ENCODE results near the gene MARCHF10.
A peak's percentile ranks its signal among the peaks of the same experiment; 100 is the strongest.
"Not testable (repeated sequence)": the region's sequence is repeated elsewhere in the genome, so short reads cannot be mapped to it uniquely, and the experiment has no call there.

MARCHF10 gene

GRCh38 chr17:62714016-62714777 is 93.9 kb downstream of the MARCHF10 start:
- no peak for DNase-seq

DNA sequence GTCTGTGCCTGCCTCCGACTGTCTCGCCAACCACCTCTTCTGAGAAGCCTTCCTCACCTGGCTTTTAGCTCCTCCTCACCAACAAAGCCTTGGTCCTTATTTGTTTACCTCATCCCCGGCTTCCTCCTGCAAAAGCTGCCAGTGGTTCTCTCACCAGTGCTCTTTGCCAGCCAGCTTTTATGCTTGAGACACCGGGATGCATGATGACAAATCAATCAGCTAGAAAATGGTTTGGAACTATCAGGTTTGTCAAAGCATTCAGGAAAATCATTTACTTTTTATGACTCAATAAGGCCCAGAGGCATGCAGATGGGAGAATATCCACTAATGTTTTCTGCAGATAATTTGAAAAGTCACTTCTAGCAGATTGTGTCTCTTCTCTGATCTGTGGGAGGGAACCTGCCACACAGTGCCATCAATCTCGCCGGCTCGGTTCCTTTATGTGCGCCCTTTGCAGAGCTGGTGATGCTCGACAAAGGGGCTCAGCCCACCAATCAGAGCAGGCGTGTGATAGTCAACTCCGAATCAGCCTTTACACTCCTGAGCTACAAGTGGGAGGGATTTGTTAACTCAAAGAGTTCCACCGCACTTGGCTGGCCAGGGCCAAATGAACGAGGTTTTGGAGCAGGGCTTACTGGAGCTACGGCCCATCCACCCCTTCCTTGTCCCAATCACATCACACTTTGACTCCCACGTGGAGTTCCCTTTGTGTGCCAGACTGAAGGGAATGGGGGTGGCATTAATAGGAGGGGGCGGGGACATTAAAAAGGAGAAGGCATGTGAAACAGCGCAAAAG is 94.8 kb downstream of the MARCHF10 start:
- DNase-seq = no peak

GRCh38 chr17:62712171-62712581 is 95.9 kb downstream of the MARCHF10 start:
- no peak for DNase-seq

DNA sequence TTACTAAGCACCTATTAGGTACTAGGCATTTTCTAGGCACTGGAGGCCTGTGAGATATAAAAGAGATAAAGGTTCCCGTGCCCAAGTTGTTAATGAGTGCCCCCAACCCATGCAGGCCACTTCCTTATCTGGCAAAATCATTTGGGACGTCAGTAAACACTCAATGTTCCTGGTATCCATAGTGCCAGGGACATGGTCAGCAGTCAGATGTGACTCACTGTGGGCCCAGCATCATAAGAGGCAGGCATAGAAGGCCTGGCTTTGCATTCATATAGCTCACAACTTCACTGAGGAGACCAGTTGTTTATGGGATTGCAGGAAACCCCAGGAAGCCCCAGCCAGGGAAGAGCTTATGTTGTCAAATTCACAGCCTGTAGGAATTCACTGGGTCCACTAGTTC is 99.5 kb downstream of the MARCHF10 start:
- DNase-seq = no peak

- DNase-seq = no peak
Measured at GRCh38 chr17:62707425-62707739, 100.7 kb downstream of the MARCHF10 start.

DNA sequence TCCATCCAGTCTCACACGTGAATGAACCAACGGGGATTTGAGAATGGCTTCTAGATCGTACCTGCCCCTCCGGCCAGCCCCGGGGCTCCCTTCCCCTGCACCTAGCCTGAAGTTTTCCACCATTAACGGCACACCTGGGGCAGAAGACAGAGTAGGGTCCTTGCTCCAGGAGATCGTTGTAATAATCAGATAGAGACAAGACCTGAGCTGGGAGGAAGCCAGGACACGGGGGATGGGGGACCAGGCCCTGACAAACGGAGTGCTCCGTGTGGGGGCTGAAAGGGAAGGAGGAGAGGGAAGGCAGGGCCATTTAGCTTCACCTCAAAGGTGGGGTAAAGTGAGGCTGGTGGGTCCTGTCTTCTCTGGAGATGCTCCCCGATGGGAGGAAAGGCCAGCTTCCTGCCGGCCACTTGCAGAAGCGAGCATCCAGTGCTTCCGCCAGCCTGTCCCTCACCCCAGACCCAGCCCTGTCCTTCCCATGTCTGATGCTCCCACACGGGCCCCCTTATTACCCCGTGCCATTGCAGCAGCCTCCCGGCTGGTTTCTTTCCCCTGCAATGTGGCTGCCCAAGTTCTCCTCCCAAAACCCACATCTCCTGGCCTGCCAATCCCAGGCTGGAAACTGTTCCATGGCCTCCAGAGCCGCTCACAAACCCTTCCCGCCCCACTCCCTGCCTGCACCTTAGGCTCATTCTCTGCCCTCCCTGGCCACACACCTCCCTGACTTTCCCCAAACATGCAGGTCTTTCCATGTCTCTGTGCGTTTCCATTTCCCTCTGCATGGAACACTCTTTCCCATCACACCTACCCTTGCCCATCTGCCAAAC is 101.3 kb downstream of the MARCHF10 start:
- no peak for DNase-seq

DNA sequence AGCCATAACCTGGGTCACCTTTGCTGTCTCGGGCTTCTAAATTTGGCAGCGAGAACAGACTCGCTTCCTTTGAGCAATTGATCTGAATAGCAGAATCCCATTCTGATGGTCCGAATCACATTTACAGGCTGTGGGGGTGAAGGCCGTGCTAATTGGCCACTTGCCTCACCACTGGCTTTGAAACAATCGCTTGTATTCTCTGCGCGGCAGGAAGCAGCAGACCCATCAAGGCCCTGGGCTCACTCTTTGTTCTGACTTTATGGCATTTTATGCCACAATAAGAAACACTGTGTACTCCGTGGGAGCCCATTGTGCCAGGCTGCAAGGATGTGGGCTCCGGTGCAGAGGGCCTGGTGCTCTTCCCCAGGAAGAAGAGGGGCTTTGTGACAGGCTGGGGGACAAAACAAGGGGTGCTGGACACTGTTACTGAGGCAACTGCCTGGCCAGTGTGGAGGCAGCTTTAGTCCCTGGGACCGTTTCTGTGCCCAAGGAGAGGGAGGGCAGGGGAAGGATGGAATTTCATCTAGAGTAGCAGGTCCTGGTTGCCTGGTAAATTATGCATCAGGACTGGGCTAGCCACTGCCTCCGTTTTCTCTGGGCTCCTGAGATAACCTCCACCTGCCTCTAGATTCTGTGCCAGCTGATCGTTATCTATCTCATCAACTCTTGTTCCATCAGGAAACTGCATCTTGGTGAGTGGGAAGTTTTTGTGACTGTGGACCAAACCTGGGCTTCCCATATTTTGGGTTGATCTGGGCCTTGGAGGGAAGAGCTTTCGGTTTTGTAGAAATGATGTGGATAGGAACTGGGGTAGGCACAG is 102.1 kb downstream of the MARCHF10 start:
- DNase-seq = peak; percentile 5

DNA sequence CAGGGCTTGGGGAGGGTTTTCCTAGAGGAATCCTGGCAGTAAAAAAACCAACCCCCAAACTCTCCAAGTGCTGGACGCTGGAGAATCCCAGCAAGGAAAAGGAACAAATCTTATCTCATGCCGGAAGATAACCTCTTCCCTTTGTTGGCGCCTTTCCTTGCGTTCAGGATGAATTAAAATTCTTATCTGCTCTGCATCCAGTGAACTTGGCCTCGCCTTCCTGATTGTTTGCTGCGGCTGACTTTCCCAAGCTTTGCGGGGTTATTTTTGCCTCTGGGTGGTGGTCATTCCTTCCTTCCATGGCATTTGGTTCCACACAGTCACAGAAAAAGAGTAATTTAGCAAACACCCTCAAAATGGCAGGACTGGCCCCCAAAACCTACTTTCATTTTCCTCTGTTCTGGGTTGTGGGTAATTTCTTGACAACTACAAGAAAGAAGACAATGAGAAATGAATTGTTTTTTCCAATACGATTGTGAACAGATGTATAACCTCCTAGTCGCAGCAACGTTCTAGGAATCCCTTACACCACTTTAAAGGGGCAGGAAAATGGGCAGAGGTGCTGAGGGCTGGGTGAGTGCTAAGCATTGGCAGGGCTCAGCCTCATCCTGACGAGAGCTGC is 102.8 kb downstream of the MARCHF10 start:
- no peak for DNase-seq

DNA sequence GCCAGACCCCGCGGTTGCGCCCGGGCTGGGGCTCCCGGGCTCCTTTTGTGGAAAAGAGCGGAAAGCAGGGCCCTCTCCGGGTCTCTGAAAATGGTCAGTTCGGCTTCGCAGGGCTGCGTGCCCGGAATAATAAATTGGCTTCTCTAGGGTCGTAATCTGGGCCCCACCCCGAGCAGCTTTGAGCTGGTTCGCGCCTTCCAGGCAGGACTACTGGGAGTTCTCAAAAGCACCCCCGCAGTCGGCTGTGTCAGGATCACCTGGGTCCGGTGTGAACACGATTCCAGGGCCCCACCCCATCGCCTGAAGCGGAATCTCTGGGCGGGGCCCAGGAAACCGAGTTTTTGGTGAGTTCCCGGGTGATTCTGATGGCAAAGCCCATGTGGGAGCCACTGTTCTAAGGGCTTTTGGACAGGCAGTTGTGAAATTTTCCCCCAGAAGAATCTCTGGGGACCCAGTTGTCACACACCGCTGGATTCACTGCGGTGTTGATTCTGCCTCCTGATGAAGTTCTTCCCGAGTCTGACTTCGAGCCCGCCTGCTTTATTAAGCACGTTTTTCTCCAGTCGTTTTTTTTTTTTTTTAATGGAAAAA is 103.6 kb downstream of the MARCHF10 start:
- peak; percentile 12 for DNase-seq

DNA sequence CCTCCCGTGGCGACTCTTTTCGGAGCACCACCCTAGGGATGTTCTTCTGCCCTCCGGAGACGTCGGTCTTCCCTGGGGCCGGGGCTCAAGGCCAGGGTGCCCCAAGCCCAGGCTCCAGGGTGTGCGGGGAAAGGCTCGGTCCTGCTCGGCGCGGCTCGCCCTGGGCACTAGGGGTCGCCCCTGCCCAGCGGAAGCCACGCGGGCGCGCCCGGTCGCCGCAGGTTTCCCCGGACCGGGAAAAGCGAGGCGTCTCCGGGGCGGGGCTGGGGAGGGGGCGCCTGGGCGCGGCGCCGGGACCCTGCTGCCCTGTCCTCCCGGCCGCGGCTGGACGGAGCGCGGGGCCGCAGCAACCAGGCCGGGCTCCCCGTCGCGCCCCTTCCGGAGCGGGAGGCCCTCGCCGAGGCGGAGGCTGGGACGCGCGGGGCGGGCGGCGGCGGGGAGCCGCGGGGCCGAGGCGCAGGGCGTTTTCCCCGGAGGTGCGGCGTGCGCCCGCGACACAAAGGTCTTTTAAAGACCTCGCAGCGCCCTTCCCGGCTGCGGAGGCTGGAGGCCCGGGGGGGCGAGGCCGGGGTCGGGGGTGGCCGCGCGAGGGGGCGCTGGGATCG is 104.2 kb downstream of the MARCHF10 start:
- peak; percentile 58 for DNase-seq

DNA sequence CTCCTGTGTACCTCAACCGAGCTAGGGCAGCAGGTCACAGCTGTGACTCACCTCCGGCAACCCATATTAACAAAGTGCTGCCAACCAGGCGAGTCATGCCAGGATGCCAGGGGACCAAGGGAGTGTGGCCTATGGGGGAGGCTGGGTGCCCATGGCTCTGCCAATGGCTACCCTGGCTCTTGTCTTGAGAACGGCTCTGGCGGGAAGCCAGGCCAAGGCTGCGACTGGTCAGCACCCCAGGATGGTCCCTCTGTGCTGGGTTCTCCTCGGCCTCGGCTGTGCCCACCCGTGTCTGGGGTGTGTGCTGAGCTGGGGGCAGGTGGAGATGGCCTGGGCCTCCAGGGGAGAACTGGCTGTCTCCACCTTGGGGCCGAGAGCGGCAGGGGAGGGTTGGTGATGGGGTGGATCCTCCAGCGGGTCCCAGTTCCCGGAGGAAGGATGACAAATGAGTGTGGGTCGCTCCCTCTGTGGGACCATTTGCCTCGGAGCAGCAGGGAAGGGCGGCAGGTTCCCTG is 104.8 kb downstream of the MARCHF10 start:
- no peak for DNase-seq

DNA sequence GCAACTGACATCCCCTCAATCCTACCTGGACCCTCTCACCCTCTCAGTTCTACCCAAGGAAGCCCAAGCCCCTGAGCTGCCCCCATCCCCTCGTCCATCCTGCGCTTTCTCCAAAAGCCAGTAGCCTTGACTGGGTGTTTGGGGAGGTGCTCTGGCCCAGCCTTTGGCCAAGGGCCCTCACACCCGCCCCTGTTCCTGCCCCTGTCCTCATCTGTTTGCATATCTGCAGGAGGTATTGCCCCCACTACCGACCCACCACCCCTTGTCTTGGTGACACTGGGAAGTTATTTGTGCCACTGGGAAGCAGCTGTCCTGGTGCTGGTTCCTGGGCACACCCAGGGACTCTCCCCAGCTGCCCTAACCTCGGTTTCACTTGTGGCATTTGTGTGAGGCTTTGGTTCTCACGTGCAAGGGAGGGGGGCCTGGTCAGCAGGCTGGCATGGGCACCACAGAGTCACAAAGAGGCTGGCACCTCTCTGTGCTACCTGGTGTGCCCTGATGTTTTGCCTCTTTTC is 105.3 kb downstream of the MARCHF10 start:
- no peak for DNase-seq

DNA sequence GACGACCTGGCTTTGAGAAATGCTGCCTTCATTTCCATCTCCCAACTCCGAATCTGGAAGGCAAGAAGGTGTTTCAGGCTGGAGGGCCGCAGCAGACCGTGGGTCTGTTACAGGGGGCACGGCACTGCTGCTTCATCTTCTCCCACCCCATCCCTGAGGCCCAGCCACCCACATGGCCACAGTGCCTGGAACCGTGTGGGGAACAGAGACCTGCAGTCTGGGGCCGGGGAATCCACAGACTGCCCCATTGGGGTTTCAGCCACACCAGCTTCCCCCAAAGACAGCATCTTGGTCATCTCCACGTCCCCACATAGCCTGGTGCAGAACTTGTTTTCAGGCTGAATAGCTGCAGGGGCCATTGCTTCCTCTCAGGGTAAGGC is 106.4 kb downstream of the MARCHF10 start:
- DNase-seq = no peak

DNA sequence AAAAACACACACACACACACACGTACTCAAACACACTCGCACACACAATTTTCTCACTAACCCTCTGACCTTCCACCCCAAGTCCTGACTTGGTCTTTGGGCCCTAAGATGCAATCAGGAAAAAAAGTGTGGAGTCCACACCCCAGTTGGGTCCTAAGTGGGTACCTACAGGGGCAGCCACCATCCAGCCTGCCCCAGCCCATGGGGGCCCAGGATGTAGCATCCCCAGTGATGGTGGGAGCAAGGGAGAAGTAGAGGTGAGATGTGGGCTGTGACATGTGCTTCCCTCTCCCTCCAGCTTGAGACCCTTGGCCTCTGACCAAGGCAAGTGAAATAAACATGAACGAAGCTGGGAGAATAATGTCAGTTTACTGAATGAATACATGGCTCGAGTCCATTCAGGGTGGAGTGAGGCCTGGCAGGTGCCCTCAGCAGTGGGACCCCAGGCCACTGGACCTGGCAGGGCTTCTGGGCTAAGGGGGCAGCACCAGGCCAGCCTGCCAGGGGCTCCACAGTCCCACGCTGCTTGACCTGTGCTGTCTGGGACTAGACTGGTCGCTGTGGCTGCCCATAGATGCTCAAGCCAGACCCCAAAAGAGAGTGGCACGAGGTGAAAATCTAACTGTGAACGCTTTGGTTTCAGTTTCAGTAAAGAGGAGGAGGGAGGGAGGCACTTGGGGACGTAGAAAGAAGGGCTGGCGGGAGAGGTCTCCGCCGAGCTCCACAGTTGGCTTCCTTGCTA is 107.0 kb downstream of the MARCHF10 start:
- no peak for DNase-seq

GRCh38 chr17:62698459-62698858 is 109.7 kb downstream of the MARCHF10 start:
- not testable (repeated sequence) for DNase-seq

DNA sequence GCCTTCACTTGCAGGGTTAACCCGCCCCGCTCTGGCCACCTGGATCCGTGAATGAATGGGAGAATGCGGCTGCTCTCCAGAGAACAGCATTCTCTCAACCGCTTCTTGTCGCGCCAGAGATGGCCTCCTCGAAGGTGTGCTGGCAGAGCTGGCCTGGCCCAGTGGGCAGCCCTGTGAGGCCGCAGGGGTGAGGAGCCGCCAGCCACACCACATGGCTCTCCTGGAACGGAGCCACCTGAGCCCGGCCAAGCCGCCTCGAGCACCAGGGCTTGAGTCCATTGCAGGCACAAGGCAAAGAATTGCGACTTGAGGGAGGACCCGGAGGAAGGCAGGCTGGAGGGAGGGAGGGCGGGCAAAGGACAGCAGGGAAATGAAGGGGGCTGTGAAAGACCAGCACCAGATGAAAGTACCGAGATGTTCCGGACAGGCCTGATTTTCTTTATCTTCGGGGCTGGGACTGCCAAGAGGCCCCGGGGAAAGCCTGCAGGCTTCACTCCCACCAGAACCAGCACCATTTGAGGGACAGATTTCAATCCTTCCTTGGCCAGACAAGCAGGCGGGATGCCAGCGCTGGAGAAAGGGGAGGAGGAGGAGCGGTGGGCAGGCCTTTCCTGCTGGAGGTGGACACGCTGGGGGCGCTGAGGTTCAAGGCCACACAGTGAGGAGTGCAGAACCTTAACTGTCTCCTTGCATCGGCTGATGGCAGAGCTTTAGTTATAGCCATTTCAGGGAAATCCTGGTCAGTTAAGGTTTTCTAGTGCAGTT is 111.2 kb downstream of the MARCHF10 start:
- DNase-seq = no peak

GRCh38 chr17:62696256-62696655 is 111.9 kb downstream of the MARCHF10 start:
- no peak for DNase-seq

- DNase-seq = not testable (repeated sequence)
Measured at GRCh38 chr17:62695093-62695738, 112.9 kb downstream of the MARCHF10 start.
